ENCODE measurements around the gene SALL4.

GRCh38 chr20:51767867-51768758 lies 34.2 kb downstream of the SALL4 start, which contains the start of gene ATP9A:
- TF ChIP-seq EZH2 (IDR thresholded peaks at IDR 0.05; ENCODE audit: low read depth, low read length, severe bottlenecking) (no peak), POLR2A (IDR thresholded peaks at IDR 0.05; ENCODE audit: control extremely low read depth in 1 of 2, low read depth in 2 of 2, low read length in 2 of 2) (no peak; a peak in 1 of 3 replicates), NANOG (IDR thresholded peaks at IDR 0.05; ENCODE audit: insufficient read depth, low read depth, low read length, poor library complexity, severe bottlenecking) (no peak)
